HepG2 (cell line): ENCODE results near the gene DNAJC10. TPM values are rescaled to one million over a fixed set of nuclear protein-coding genes. Genes with fewer than 3 reads are reported as not detected.

ENCODE experiments used
- CBX2 ChIP-seq, 2 experiments: fragments of 200-600 bp in 1 of 2; sonication (generic); formaldehyde crosslinking in 1 of 2; IDR thresholded peaks; 2 replicates each; pipeline versions ENCODE4 v1.7.0 to v1.8.1; 2018 to 2022; ENCODE audit warnings: low read depth in 2 of 2, low read length in 1 of 2, mild to moderate bottlenecking in 1 of 2, missing genetic modification reagents in 1 of 2
- GPN1 ChIP-seq: sonication (generic); formaldehyde crosslinking; IDR thresholded peaks from 2 replicates; pipeline ENCODE4 v1.5.1; 2020; ENCODE audit warnings: missing genetic modification reagents, borderline replicate concordance
- KLF15 ChIP-seq: sonication (generic); formaldehyde crosslinking; IDR thresholded peaks from 2 replicates; pipeline ENCODE4 v1.8.1; 2023; ENCODE audit warnings: borderline replicate concordance, mild to moderate bottlenecking, inconsistent platforms, missing genetic modification reagents, mixed read lengths
- TGIF2 ChIP-seq: IDR thresholded peaks from 2 replicates; pipeline ENCODE4 v1.6.1; 2016; ENCODE audit warnings: control low read depth, missing compliant biosample characterization
- TRAFD1 ChIP-seq: sonication (generic); formaldehyde crosslinking; IDR thresholded peaks from 2 replicates; pipeline ENCODE4 v1.5.1; 2020; ENCODE audit warnings: missing genetic modification reagents, mild to moderate bottlenecking, borderline replicate concordance
- ZNF30 ChIP-seq: sonication (generic); formaldehyde crosslinking; IDR thresholded peaks from 2 replicates; pipeline ENCODE4 v1.5.0; 2020; ENCODE audit warnings: mild to moderate bottlenecking, missing genetic modification reagents
- ZNF446 ChIP-seq: sonication (generic); formaldehyde crosslinking; IDR thresholded peaks from 2 replicates; pipeline ENCODE4 v1.5.0; 2020; ENCODE audit warnings: mild to moderate bottlenecking, missing genetic modification reagents
- ZNF547 ChIP-seq: sonication (generic); formaldehyde crosslinking; IDR thresholded peaks from 2 replicates; pipeline ENCODE4 v1.5.1; 2020; ENCODE audit warnings: mild to moderate bottlenecking, missing genetic modification reagents
- ZNF563 ChIP-seq: sonication (generic); formaldehyde crosslinking; IDR thresholded peaks from 2 replicates; pipeline ENCODE4 v1.8.0; 2022; ENCODE audit warnings: mild to moderate bottlenecking, moderate library complexity, missing genetic modification reagents
- polyA plus RNA-seq, 8 experiments: library from polyadenylated mRNA; depleted of rRNA in 3 of 8; stranded (reverse) in 7 of 8; unstranded in 1 of 8; fragments of >200 nt; fragmentation: Illumina TruSeq in 4 of 8; extraction: Trizol in 4 of 8; gene quantifications; 2 replicates each; pipeline versions ENCODE4 v1.2.1 to v1.2.3, GENCODE V29; 2011 to 2016; ENCODE audit warnings: low read depth in 4 of 8, missing spikeins in 1 of 8, mixed read lengths in 1 of 8; ENCODE audit not compliant: insufficient read depth in 1 of 8
- total RNA-seq, 5 experiments: library from RNA; depleted of rRNA; stranded (reverse); fragments of >200 nt; fragmentation: Illumina TruSeq; extraction: Trizol; gene quantifications; 2 replicates each; pipeline ENCODE4 v1.2.3, GENCODE V29; 2016; ENCODE audit warnings: low read depth in 1 of 5
- TF ChIP-seq, protein P1 (sequence below): sonication (generic); formaldehyde crosslinking; IDR thresholded peaks from 2 replicates; pipeline ENCODE4 v1.5.0; 2020; ENCODE audit warnings: mild to moderate bottlenecking, missing genetic modification reagents, borderline replicate concordance
- TF ChIP-seq, protein P2 (sequence below): sonication (generic); formaldehyde crosslinking; IDR thresholded peaks from 2 replicates; pipeline ENCODE4 v1.4.0; 2020; ENCODE audit warnings: missing genetic modification reagents, borderline replicate concordance

DNAJC10 gene
- total and polyA plus RNA-seq, 2 of the 13 experiments (the other 11 are each of a cell fraction or from before 2014, with no cell fraction given): 44.1 to 178 TPM

DNA sequence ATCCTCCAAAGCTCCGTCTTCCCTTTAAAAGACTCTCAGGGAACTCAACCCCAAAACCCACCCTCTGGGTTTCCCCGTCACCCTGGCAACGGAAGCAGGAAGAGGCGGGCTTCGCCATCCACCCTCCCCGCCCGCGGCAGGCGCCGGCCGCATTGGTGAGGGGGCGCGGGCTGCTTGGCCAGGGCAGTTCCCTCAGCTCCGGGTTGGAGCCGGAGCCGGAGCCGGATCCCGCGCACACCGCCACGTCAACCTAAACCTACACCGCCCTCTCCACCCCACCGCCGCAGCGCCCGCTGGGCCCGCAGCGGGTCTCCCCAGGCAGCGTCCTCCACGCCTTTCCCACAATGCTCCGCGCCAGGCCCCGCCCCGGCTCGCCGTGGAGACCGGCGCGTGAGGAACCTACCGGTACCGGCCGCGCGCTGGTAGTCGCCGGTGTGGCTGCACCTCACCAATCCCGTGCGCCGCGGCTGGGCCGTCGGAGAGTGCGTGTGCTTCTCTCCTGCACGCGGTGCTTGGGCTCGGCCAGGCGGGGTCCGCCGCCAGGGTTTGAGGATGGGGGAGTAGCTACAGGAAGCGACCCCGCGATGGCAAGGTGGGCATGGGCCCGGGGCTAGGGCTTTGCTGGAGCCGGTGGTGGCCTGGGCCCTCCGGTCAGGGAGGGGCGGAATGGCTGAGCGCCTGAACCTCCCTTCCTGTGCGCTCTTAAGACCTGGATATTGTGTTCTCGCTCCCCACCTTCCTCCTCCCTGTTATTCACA lies at the start of gene DNAJC10 (continued):
- TF ChIP-seq, protein P1, sequence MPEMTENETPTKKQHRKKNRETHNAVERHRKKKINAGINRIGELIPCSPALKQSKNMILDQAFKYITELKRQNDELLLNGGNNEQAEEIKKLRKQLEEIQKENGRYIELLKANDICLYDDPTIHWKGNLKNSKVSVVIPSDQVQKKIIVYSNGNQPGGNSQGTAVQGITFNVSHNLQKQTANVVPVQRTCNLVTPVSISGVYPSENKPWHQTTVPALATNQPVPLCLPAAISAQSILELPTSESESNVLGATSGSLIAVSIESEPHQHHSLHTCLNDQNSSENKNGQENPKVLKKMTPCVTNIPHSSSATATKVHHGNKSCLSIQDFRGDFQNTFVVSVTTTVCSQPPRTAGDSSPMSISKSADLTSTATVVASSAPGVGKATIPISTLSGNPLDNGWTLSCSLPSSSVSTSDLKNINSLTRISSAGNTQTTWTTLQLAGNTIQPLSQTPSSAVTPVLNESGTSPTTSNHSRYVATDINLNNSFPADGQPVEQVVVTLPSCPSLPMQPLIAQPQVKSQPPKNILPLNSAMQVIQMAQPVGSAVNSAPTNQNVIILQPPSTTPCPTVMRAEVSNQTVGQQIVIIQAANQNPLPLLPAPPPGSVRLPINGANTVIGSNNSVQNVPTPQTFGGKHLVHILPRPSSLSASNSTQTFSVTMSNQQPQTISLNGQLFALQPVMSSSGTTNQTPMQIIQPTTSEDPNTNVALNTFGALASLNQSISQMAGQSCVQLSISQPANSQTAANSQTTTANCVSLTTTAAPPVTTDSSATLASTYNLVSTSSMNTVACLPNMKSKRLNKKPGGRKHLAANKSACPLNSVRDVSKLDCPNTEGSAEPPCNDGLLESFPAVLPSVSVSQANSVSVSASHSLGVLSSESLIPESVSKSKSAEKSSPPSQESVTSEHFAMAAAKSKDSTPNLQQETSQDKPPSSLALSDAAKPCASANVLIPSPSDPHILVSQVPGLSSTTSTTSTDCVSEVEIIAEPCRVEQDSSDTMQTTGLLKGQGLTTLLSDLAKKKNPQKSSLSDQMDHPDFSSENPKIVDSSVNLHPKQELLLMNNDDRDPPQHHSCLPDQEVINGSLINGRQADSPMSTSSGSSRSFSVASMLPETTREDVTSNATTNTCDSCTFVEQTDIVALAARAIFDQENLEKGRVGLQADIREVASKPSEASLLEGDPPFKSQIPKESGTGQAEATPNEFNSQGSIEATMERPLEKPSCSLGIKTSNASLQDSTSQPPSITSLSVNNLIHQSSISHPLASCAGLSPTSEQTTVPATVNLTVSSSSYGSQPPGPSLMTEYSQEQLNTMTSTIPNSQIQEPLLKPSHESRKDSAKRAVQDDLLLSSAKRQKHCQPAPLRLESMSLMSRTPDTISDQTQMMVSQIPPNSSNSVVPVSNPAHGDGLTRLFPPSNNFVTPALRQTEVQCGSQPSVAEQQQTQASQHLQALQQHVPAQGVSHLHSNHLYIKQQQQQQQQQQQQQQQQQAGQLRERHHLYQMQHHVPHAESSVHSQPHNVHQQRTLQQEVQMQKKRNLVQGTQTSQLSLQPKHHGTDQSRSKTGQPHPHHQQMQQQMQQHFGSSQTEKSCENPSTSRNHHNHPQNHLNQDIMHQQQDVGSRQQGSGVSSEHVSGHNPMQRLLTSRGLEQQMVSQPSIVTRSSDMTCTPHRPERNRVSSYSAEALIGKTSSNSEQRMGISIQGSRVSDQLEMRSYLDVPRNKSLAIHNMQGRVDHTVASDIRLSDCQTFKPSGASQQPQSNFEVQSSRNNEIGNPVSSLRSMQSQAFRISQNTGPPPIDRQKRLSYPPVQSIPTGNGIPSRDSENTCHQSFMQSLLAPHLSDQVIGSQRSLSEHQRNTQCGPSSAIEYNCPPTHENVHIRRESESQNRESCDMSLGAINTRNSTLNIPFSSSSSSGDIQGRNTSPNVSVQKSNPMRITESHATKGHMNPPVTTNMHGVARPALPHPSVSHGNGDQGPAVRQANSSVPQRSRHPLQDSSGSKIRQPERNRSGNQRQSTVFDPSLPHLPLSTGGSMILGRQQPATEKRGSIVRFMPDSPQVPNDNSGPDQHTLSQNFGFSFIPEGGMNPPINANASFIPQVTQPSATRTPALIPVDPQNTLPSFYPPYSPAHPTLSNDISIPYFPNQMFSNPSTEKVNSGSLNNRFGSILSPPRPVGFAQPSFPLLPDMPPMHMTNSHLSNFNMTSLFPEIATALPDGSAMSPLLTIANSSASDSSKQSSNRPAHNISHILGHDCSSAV (CRISPR knock-in tag): no peak; the same call in 1 of the 2 replicates
- TF ChIP-seq CBX2 (IDR thresholded peaks at IDR 0.05; ENCODE audit: low read depth, low read length) (no peak), CBX2 (CRISPR knock-in tag; IDR thresholded peaks at IDR 0.05; ENCODE audit: low read depth) (0 out of 2 replicates have a peak, but pooled peaks have one; percentile 82), TGIF2 (CRISPR knock-in tag) (peak; percentile 91), ZNF547 (CRISPR knock-in tag) (peak; percentile 74; the same call in 1 of the 2 replicates), KLF15 (CRISPR knock-in tag) (peak; percentile 91), ZNF30 (CRISPR knock-in tag) (no peak), ZNF563 (CRISPR knock-in tag) (peak; percentile 49; the same call in 1 of the 2 replicates), ZNF446 (CRISPR knock-in tag) (no peak), TRAFD1 (CRISPR knock-in tag) (no peak), GPN1 (no peak)
- TF ChIP-seq, protein P2, sequence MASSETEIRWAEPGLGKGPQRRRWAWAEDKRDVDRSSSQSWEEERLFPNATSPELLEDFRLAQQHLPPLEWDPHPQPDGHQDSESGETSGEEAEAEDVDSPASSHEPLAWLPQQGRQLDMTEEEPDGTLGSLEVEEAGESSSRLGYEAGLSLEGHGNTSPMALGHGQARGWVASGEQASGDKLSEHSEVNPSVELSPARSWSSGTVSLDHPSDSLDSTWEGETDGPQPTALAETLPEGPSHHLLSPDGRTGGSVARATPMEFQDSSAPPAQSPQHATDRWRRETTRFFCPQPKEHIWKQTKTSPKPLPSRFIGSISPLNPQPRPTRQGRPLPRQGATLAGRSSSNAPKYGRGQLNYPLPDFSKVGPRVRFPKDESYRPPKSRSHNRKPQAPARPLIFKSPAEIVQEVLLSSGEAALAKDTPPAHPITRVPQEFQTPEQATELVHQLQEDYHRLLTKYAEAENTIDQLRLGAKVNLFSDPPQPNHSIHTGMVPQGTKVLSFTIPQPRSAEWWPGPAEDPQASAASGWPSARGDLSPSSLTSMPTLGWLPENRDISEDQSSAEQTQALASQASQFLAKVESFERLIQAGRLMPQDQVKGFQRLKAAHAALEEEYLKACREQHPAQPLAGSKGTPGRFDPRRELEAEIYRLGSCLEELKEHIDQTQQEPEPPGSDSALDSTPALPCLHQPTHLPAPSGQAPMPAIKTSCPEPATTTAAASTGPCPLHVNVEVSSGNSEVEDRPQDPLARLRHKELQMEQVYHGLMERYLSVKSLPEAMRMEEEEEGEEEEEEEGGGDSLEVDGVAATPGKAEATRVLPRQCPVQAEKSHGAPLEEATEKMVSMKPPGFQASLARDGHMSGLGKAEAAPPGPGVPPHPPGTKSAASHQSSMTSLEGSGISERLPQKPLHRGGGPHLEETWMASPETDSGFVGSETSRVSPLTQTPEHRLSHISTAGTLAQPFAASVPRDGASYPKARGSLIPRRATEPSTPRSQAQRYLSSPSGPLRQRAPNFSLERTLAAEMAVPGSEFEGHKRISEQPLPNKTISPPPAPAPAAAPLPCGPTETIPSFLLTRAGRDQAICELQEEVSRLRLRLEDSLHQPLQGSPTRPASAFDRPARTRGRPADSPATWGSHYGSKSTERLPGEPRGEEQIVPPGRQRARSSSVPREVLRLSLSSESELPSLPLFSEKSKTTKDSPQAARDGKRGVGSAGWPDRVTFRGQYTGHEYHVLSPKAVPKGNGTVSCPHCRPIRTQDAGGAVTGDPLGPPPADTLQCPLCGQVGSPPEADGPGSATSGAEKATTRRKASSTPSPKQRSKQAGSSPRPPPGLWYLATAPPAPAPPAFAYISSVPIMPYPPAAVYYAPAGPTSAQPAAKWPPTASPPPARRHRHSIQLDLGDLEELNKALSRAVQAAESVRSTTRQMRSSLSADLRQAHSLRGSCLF: no peak
